NCI-H510A treated with DMSO at 0.1 percent for 48 hours (cell line): Measurements from ENCODE around the gene KDM8.
A peak's percentile ranks its signal among the peaks of the same experiment; 100 is the strongest.
"Not testable (repeated sequence)": the region's sequence is repeated elsewhere in the genome, so short reads cannot be mapped to it uniquely, and the experiment has no call there.

ENCODE experiments used
- DNase-seq: peaks from one replicate; lab custom pipeline; 2025; lab: John Stamatoyannopoulos, UW

Gene KDM8

GRCh38 chr16:27242868-27243590 is 39.7 kb downstream of the KDM8 start:
- peak; percentile 60 for DNase-seq

DNA sequence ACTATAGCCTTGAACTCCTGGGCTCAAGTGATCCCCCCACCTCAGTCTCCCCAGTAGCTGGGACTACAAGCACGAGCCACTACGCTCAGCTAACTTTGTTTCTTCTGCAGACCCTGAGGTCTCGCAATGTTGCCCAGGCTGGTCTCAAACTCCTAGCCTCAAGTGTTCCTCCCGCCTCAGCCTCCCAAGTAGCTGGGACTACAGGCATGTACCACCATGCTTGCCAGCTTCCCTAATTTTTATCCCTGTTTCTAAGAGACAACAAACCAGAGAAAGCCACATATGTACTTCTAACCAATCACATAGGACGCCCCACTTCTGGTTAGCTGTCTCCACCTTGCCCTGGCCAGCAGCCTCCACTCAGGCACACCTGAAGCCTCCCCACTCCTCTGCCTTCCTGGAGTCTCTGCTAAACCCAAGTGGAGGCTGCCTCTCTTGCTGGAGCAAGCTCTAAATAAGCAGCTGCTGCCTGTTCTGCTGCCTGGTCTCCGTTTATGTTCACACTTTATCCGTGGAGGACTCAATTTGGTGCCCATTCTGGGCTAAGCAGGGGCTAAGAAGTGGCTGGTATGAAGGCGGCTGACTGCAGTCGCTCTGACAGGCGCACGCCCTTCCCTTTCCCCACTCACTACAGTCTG is 40.5 kb downstream of the KDM8 start:
- DNase-seq = no peak

GRCh38 chr16:27244363-27244755 is 41.0 kb downstream of the KDM8 start:
- DNase-seq = no peak

GRCh38 chr16:27245276-27246172 is 42.2 kb downstream of the KDM8 start:
- no peak for DNase-seq

DNA sequence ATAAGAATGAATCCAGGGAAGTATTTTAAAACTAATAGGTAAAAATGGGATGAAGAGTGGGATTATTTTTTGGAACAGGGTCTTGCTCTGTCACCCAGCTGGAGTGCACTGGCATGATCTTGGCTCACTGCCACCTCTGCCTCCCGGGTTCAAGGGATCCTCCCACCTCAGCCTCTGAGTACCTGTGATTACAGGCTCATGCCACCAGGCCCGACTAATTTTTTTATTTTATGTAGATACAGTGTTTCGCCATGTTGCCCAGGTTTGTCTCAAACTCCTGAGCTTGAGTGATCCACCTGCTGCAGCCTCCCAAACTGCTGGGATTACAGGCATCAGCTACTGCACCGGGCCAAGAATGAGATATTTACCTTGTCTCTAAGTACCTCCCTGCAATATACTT is 43.1 kb downstream of the KDM8 start:
- DNase-seq = no peak

GRCh38 chr16:27247076-27247475 is 43.8 kb downstream of the KDM8 start:
- not testable (repeated sequence) for DNase-seq

DNA sequence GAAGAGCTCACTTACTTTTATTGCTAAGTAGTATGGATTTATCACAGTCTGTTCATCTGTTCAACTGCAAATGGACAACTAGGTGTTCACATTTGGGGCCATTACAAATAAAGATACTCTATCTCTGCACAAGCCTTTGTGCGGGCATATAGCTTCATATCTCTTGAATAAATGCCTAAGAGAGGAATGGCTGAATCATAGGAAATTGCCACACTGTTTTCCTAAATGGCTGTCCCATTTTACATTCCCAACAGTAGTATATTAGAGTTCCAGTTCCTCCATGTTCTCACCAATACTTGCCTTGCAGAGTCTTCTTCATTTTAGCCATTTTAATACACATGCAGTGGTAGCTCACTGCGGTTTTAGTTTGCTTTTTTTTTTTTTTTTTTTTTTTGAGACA is 44.7 kb downstream of the KDM8 start:
- DNase-seq = no peak

- DNase-seq = not testable (repeated sequence)
Measured at GRCh38 chr16:27248886-27249285, 45.6 kb downstream of the KDM8 start.

DNA sequence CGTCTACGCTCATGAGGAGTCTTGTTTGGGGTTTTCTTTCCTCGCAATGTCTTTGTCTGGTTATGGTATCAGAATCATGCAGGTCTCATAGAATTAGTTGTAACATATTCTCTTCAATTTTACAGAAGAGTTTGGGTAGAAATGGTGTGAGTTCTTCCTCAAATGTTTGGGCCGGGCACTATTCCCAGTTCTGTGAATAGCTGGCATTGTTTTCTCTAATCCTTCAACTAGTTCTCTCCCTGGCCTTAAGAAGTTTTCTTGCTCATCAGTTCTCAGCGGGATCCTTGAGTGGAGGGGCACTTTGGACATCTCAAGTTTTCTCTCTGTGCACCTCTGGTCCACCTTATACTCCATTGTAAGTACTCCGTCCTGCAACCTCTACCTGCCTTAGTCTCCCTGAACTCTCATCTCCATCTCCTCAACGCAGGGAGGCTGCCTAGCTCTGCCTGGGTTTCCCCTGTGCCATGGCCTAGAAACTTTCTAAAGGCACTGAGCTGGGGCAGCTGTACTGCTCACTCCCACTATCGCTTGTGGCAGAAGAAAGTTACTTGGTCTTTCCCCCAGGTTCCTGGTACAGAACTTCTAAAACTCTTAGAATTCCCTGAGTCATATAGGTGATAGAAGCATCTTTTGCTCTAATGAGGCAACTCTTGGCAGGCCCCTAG is 48.3 kb downstream of the KDM8 start:
- DNase-seq = no peak

DNA sequence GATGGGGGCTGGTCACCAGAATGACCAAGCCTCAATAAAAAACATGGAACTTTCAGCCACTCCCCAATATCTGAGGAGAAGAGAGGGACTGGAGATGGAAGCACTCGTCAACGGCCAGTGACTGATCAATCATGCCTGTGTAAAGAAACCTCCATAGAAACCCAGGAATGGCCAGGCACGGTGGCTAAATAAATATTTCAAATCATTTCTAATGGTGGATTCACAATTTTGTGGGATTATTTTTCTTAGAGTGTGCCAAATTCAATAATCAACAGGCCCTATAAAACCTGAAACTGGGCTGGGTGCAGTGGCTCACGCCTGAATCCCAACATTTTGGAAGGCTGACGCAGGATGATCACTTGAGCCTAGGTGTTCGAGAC is 48.9 kb downstream of the KDM8 start:
- no peak for DNase-seq

DNA sequence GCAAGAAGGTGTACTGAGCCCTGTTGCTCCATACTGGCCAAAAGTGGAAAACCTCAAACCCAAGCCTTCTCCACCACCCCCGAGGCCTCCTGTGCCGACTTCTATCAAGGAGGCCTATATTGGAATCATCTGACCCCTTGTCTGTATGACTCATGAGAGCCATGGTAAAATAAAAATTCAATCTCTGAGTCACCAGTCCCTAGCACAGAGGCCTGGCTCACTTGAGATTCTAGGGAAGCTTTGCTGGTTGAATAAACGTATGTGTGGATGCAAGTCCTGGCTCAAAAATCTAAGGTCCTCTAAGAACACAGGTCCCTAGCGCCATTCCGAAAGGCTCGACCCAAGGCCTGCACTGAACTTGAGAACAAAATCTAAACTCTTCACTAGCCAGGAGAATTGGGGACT is 50.2 kb downstream of the KDM8 start:
- no peak for DNase-seq

DNA sequence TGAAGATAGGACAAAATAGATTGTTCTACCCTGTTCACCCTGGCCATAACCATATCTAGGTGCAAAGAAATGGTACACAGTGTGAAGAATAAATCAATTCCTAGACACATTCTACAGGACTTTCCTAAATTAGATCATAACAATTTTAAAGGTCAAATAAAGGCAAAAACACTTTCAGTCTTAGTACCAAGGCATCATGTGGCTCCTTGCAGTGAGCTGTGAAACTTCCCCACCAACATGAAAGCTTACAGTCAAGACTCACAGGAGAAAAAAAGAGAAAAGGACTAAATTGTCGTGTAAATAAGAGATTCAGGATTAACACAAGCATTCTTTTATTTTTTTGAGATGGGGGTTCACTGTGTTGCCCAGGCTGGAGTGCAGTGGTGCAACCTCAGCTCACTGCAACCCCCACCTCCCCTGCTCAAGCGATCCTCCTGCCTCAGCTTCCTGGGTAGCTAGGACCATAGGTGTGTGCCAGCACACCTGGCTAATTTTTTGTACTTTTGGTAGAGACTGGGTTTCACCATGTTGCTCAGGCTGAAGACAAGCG is 51.0 kb downstream of the KDM8 start:
- no peak for DNase-seq

DNA sequence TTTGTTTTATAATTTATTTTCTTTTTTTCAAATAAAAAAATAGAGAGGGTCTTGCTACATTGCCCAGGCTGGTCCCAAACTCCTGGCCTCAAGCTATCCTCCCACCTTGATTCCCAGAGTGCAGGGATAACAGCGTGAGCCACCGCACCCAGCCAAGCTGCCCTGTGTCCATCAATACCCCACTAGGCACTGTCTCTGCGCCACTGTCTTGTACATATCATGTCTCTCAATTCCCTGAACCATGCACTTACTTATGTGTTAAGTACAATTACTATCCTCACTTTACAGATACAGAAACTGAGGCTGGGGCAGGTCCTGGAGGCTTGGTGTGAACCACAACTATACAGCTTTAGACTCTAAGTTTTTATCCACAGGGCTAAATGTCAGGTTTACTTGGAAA is 53.5 kb downstream of the KDM8 start:
- DNase-seq = no peak

DNA sequence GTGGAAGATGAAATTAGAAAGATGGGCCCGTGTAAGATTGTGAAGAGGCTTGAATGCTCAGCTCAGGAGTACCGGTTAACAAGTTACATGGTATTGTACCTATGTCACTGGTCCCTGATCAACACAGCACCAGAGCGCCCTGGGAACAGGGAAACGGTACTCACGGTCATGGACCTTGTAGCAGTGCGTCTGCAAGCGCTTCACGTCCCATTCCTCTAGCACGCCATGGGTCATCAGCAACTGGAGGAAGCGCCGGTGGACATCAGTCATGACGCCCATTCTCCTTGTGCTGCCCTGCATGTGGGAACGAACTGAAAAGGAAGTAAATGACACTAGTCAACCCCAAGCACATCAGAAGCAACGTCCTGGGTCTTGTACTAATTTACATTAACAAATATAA is 53.9 kb downstream of the KDM8 start:
- DNase-seq = no peak

DNA sequence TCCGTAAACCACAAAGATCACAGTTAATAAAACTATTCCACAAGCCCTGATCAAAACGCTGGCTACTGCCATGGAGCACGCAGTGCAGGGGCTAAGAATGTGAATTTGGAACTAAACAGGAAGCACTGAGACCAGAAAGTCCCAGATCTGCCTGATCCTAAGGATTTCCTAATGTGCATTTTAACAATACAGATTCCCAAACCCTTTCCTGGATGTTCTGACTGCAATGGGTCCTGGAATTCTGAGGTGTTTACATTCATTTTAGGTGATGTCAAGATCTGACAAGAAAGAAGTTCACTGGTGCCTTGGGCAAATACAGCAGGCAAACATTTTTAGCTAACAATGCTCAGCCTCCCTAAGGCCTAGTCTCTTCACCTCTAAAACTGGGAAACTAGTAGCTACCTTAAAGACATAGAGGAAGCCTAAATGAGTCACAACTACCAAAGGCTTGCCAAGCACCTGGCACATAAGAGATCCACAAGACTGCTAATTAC is 55.0 kb downstream of the KDM8 start:
- DNase-seq = no peak

DNA sequence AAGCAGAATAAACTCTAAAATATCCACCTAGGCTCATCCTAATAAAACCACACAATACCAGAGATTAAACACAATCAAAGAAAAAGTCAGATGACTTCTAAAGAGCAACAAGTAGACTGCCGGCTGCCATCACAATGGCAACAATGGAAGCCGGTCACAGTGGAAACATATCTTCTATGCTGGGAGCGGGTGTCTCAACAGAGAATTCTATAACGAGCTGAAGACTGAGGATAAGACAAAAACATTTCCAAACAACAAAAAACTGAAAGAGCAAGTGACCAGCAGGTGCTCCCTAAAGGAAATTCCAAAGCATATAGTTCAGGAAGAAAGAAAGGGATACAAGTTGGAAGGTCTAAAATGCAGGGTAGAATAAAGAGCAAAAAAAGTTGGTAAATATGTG is 56.4 kb downstream of the KDM8 start:
- DNase-seq = no peak

DNA sequence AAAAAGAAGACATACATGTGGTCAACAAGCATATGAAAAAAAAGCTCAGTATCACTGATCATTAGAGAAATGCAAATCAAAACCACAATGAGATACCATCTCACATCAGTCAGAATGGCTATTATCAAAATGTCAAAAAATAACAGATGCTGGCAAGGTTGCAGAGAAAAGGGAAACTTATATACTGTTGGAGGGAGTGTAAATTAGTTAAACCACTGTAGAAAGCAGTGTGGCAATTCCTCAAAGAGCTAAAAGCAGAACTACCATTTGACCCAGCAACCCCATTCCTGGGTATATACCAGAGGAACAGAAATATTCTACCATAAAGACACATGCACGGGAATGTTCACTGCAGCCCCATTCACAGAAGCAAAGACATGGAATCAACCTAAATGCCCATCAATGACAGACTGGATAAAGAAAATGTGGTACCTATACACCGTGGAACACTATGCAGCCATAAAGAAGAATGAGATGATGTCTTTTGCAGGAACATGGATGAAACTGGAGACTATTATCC is 59.6 kb downstream of the KDM8 start:
- DNase-seq = not testable (repeated sequence)

DNA sequence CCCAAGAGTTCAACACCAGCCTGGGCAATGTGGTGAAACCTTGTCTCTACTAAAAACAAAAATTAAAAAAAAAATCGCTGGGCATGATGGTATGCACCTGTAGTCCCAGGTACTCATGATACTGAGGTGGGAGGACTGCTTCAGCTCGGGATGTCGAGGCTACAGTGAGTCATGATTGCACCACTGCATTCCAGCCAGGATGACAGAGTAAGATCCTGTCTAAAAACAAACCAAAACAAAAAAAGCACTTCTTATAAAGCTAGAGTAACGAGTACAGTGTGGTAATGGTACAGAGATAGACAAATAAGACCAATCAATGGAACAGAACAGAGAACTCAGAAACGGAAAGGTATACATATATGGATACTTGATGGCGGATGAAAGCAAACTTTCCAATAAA is 60.8 kb downstream of the KDM8 start:
- DNase-seq = no peak

DNA sequence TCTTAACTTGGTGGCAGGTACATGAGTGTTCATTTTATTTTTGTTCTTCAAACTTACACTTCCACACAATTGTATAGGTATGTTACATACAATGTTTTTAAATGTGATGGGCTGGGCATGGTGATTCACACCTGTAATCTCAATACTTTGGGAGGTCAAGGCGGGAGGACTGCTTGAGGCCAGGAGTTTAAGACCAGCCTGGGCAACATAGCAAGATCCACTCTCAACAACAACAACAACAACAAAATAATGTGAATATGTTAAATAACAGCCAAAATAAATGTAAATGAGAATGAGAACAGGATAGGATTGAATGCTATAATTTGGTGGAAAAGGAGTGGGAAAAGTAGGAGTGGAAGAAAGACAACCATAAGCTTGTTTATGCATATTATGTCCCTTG is 62.7 kb downstream of the KDM8 start:
- no peak for DNase-seq

GRCh38 chr16:27267037-27267677 is 63.8 kb downstream of the KDM8 start:
- no peak for DNase-seq
